PFSK-1 (cell line): ENCODE results near the gene NOTCH3.

Experiments
- POLR2AphosphoS5 ChIP-seq: IDR thresholded peaks from 2 replicates; pipeline ENCODE4 v1.6.1; 2012; ENCODE audit warnings: low read depth, mild to moderate bottlenecking, control low read depth, low read length, moderate library complexity
- REST ChIP-seq, 2 experiments: IDR thresholded peaks; 2 replicates each; pipeline versions ENCODE4 v1.6.1 to v1.8.0; 2011 to 2012; ENCODE audit warnings: low read depth in 2 of 2, low read length in 2 of 2, control low read depth in 1 of 2, inconsistent platforms in 1 of 2, mild to moderate bottlenecking in 1 of 2, moderate library complexity in 1 of 2; ENCODE audit not compliant: insufficient read depth in 1 of 2
- SIN3A ChIP-seq: IDR thresholded peaks from 2 replicates; pipeline ENCODE4 v1.6.1; 2012; ENCODE audit warnings: mild to moderate bottlenecking, low read length, moderate library complexity, borderline replicate concordance; ENCODE audit not compliant: insufficient read depth

- TF ChIP-seq SIN3A (no peak), REST (IDR thresholded peaks at IDR 0.05; ENCODE audit: insufficient read depth in 1 of 2, low read depth in 2 of 2, low read length in 2 of 2) (no peak), POLR2AphosphoS5 (no peak)
Observed at GRCh38 chr19:15246198-15246481, 45.3 kb upstream of the NOTCH3 start.
